ENCODE results near the gene FAM124A. TPM values are rescaled to one million over a fixed set of nuclear protein-coding genes. Genes with fewer than 3 reads are reported as not detected.

The FAM124A gene
- total RNA-seq, 2 experiments from 2014 or later = 0.44 TPM; not detected in 1

DNA sequence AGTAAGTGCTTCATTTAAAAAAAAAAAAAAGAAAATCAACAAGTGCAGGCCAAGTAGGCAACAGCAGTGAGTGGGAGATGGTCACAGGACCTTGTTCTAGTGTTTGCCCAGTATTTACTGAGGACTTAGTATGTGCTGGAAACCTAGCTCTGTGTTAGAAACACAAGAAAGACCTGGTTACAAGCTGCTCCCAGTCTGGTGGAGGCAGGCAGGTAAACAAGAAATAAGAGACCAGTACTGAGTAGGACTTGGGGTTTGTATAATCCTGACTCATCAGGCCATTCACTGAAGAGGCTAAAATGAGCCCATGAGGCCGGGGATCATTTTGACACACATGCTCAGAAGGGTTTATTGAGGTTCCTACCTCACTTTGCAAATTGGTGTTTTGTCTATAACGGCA, 95.8 kb downstream of the FAM124A start:
- H3K9me3 ChIP-seq (ENCODE audit: low read length) = no peaks in the 10 kb centered on the region
- TF ChIP-seq, protein P1, sequence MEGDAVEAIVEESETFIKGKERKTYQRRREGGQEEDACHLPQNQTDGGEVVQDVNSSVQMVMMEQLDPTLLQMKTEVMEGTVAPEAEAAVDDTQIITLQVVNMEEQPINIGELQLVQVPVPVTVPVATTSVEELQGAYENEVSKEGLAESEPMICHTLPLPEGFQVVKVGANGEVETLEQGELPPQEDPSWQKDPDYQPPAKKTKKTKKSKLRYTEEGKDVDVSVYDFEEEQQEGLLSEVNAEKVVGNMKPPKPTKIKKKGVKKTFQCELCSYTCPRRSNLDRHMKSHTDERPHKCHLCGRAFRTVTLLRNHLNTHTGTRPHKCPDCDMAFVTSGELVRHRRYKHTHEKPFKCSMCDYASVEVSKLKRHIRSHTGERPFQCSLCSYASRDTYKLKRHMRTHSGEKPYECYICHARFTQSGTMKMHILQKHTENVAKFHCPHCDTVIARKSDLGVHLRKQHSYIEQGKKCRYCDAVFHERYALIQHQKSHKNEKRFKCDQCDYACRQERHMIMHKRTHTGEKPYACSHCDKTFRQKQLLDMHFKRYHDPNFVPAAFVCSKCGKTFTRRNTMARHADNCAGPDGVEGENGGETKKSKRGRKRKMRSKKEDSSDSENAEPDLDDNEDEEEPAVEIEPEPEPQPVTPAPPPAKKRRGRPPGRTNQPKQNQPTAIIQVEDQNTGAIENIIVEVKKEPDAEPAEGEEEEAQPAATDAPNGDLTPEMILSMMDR (conservative IDR thresholded peaks at IDR 0.05; ENCODE audit: low read length) = no peak
- no peak for TF ChIP-seq EZH2phosphoT487 (IDR thresholded peaks at IDR 0.05; ENCODE audit: borderline replicate concordance, low read depth, low read length)
- no peak overlapping the region for H3K27ac ChIP-seq (ENCODE audit: low read depth, low read length, poor library complexity, severe bottlenecking)
- CTCF ChIA-PET (ENCODE audit: unreplicated experiment) = no interaction called here
- POLR2A ChIA-PET = interaction anchor here (0.7 kb wide), 1 partner anchor 16 kb away, joined by 3 read pairs; no protein-coding TSS in a partner anchor
- no peaks in the 10 kb centered on the region for H3K4me1 ChIP-seq (ENCODE audit: insufficient read depth, low read length, poor library complexity, severe bottlenecking)
- no peak overlapping the region for H2AFZ ChIP-seq (ENCODE audit: low read length)
- H3K4me2 ChIP-seq (ENCODE audit: low read length) = no peak overlapping the region
- H3K36me3 ChIP-seq (ENCODE audit: insufficient read depth, low read length) = no peaks in the 10 kb centered on the region
- no peak overlapping the region for H3K4me3 ChIP-seq (ENCODE audit: low read depth, low read length, poor library complexity, severe bottlenecking)
- H3K9me2 ChIP-seq (ENCODE audit: insufficient read depth, low read length) = no peaks in the 10 kb centered on the region
- no peaks in the 10 kb centered on the region for H3K79me2 ChIP-seq (ENCODE audit: insufficient read depth, low read depth, low read length)
- BruUV-seq (replicated peaks) = no TSS peak
- intact Hi-C loops (cut with micrococcal nuclease; ENCODE audit: unreplicated experiment) = no loop called here
- no peak for DNase-seq (ENCODE audit: low spot score)
- H4K20me1 ChIP-seq (ENCODE audit: insufficient read depth, low read length) = no peaks in the 10 kb centered on the region

DNA sequence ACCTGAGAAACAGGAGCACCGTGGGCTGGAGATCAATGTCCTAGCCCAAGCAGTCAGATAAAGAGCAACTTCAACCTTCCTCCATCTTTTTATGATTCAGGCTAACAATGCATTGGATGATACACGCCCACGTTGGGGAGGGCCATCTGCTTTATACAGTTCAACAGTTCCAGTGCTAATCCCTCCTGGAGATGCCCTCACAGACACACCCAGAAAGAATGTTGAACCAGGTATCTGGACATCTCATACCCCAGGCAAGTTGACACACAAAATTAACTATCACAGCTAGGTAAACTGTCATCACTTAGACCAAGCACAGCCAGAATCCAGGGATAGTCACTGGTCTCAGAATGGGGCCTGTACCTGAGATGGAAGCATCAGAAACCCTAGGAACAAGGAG, 96.7 kb downstream of the FAM124A start:
- Histone ChIP-seq H3K79me2 (ENCODE audit: insufficient read depth, low read depth, low read length) (no peaks in the 10 kb centered on the region), H3K27ac (ENCODE audit: low read depth, low read length, poor library complexity, severe bottlenecking) (no peak overlapping the region), H3K9me3 (ENCODE audit: low read length) (no peaks in the 10 kb centered on the region), H3K4me3 (ENCODE audit: low read depth, low read length, poor library complexity, severe bottlenecking) (no peak overlapping the region), H4K20me1 (ENCODE audit: insufficient read depth, low read length) (no peaks in the 10 kb centered on the region), H2AFZ (ENCODE audit: low read length) (no peak overlapping the region), H3K4me2 (ENCODE audit: low read length) (no peak overlapping the region), H3K36me3 (ENCODE audit: insufficient read depth, low read length) (no peaks in the 10 kb centered on the region), H3K9me2 (ENCODE audit: insufficient read depth, low read length) (no peaks in the 10 kb centered on the region), H3K4me1 (ENCODE audit: insufficient read depth, low read length, poor library complexity, severe bottlenecking) (no peaks in the 10 kb centered on the region)
- TF ChIP-seq EZH2phosphoT487 (IDR thresholded peaks at IDR 0.05; ENCODE audit: borderline replicate concordance, low read depth, low read length) = no peak
- TF ChIP-seq, protein P1 (conservative IDR thresholded peaks at IDR 0.05; ENCODE audit: low read length) = no peak
- no peak for DNase-seq (ENCODE audit: low spot score)
- intact Hi-C loops (cut with micrococcal nuclease; ENCODE audit: unreplicated experiment) = no loop called here
- ChIA-PET CTCF (ENCODE audit: unreplicated experiment) (no interaction called here), POLR2A (no interaction called here)
- no TSS peak for BruUV-seq (replicated peaks)

DNA sequence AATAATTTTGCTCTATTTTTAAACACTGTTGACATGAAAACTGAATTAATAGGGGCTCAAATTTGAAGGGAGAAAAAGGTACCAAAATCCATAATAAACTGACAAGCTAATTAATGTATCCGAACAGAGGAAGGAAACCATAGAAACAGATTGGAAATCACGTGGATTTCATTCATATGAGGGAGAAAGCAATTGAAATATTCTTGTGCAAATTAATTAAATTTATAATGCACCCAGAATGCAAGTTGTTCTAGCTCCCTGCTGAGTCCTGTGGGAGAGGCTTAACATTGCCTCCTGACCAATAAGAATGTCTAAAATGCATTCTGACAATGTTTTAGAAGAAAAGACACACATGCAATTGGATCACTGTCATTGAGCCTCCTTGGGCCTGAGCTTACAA, 99.6 kb downstream of the FAM124A start:
- CTCF ChIA-PET (ENCODE audit: unreplicated experiment) = interaction anchor here (0.9 kb wide), 1 partner anchor 34 kb away, joined by 4 read pairs; no protein-coding TSS in a partner anchor
- Histone ChIP-seq H3K9me2 (ENCODE audit: insufficient read depth, low read length) (no peaks in the 10 kb centered on the region), H2AFZ (ENCODE audit: low read length) (no peak overlapping the region), H3K4me2 (ENCODE audit: low read length) (no peak overlapping the region), H3K79me2 (ENCODE audit: insufficient read depth, low read depth, low read length) (no peaks in the 10 kb centered on the region), H3K27ac (ENCODE audit: low read depth, low read length, poor library complexity, severe bottlenecking) (no peak overlapping the region), H3K4me3 (ENCODE audit: low read depth, low read length, poor library complexity, severe bottlenecking) (no peak overlapping the region), H3K9me3 (ENCODE audit: low read length) (no peaks in the 10 kb centered on the region), H3K4me1 (ENCODE audit: insufficient read depth, low read length, poor library complexity, severe bottlenecking) (no peaks in the 10 kb centered on the region), H3K36me3 (ENCODE audit: insufficient read depth, low read length) (no peaks in the 10 kb centered on the region), H4K20me1 (ENCODE audit: insufficient read depth, low read length) (no peaks in the 10 kb centered on the region)
- TF ChIP-seq, protein P1 (conservative IDR thresholded peaks at IDR 0.05; ENCODE audit: low read length) = no peak
- TF ChIP-seq EZH2phosphoT487 (IDR thresholded peaks at IDR 0.05; ENCODE audit: borderline replicate concordance, low read depth, low read length) = no peak
- DNase-seq (ENCODE audit: low spot score) = no peak
- BruUV-seq (replicated peaks) = no TSS peak
- POLR2A ChIA-PET = interaction anchor here (0.5 to 1.5 kb wide), 2 partner anchors 35 to 107 kb away, joined by 3 to 5 read pairs; no protein-coding TSS in a partner anchor
- intact Hi-C loops (cut with micrococcal nuclease; ENCODE audit: unreplicated experiment) = no loop called here

Data from OCI-LY7 (cell line).